NT2/D1 (cell line): ENCODE results near the gene PDE9A.
"Not testable (repeated sequence)": the region's sequence is repeated elsewhere in the genome, so short reads cannot be mapped to it uniquely, and the experiment has no call there.

Source experiments
- DNase-seq: peaks from one replicate; pipeline ENCODE4 v3.0.0-alpha.2; 2011; ENCODE audit warnings: low read depth, low spot score
- H3K27me3 ChIP-seq: 2 replicates; pipeline ENCODE4 v1.6.0; 2011; ENCODE audit warnings: mild to moderate bottlenecking; ENCODE audit not compliant: insufficient read length, insufficient read depth
- H3K36me3 ChIP-seq: 2 replicates; pipeline ENCODE4 v1.6.1; 2011; ENCODE audit warnings: mild to moderate bottlenecking, low read length, mixed read lengths; ENCODE audit not compliant: insufficient read depth, insufficient read length
- H3K4me1 ChIP-seq: 2 replicates; pipeline ENCODE4 v1.5.1; 2011; ENCODE audit not compliant: insufficient read depth, insufficient read length
- H3K4me3 ChIP-seq: 2 replicates; pipeline ENCODE4 v1.5.1; 2011; ENCODE audit warnings: low read depth; ENCODE audit not compliant: insufficient read length
- H3K9ac ChIP-seq: 2 replicates; pipeline ENCODE4 v1.6.0; 2011; ENCODE audit warnings: low read depth; ENCODE audit not compliant: insufficient read length
- H3K9me3 ChIP-seq: 2 replicates; pipeline ENCODE4 v1.5.1; 2011; ENCODE audit warnings: mild to moderate bottlenecking, low read length; ENCODE audit not compliant: insufficient read depth
- SUZ12 ChIP-seq: IDR thresholded peaks from 2 replicates; pipeline ENCODE4 v1.6.1; 2011; ENCODE audit not compliant: insufficient read length, insufficient read depth; ENCODE audit errors: extremely low read depth
- YY1 ChIP-seq: IDR thresholded peaks from 2 replicates; pipeline ENCODE4 v1.6.1; 2011; ENCODE audit not compliant: insufficient read length, insufficient read depth
- ZNF274 ChIP-seq: IDR thresholded peaks from 2 replicates; pipeline ENCODE4 v1.6.1; 2011; ENCODE audit warnings: mild to moderate bottlenecking, low read depth, low read length

Gene PDE9A

DNA sequence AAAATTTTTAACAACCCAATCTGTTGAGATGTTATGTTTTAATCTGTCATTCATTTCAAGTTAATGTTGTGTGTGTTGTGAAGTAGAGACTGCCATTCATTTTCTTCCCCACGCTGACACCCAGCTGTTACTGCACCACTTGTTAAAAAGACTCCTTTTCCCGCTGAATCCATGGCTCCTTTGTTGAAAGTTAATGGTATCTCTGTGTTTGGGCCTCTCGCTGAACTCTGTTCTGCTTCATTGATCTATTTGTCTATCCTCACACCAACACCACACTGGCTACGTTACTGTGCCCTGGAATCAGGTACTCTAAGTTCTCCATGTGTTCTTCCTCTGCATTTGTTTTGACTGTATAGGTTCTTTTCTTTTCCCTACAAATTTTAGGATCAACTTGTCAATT, 58.2 kb downstream of the PDE9A start:
- Histone ChIP-seq H3K9me3 (no peaks in the 10 kb centered on the region), H3K36me3 (no peaks in the 10 kb centered on the region), H3K4me1 (peaks cover 5% of the 10 kb centered on the region), H3K27me3 (no peaks in the 10 kb centered on the region), H3K4me3 (no peak overlapping the region), H3K9ac (no peak overlapping the region)
- no peak for DNase-seq
- TF ChIP-seq ZNF274 (no peak), YY1 (no peak), SUZ12 (no peak)

GRCh38 chr21:42715427-42715826, 62.0 kb downstream of the PDE9A start:
- H3K36me3 ChIP-seq, H3K4me1 ChIP-seq, H3K9me3 ChIP-seq, H3K27me3 ChIP-seq, DNase-seq, H3K4me3 ChIP-seq, H3K9ac ChIP-seq: not testable (repeated sequence)

GRCh38 chr21:42716074-42716473, 62.7 kb downstream of the PDE9A start:
- TF ChIP-seq SUZ12 (no peak), YY1 (no peak), ZNF274 (no peak)
- no peaks in the 10 kb centered on the region for H3K27me3 ChIP-seq
- H3K9me3 ChIP-seq: no peaks in the 10 kb centered on the region
- no peak for DNase-seq
- no peak overlapping the region for H3K9ac ChIP-seq
- no peaks in the 10 kb centered on the region for H3K36me3 ChIP-seq
- H3K4me1 ChIP-seq: peaks cover 3% of the 10 kb centered on the region
- no peak overlapping the region for H3K4me3 ChIP-seq

DNA sequence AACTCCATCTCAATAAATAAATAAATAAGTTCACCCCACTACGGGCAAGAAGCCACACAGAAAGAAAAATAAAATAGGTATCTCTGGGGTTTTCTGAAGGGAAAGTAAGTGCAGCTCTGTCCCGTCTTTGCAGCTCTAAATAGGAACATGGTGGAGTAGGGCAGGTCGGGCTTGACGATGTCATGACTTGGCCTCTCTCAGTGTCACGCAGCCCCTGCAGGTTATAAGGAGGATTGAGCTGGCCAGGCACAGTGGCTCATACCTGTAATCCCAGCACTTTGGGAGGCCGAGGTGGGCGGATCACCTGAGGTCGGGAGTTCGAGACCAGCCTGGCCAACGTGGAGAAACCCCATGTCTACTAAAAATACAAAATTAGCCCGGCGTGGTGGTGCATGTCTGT, 67.1 kb downstream of the PDE9A start:
- H3K4me1 ChIP-seq: peaks cover 22% of the 10 kb centered on the region
- H3K9me3 ChIP-seq, DNase-seq, H3K36me3 ChIP-seq, H3K9ac ChIP-seq, H3K4me3 ChIP-seq, H3K27me3 ChIP-seq: not testable (repeated sequence)

DNA sequence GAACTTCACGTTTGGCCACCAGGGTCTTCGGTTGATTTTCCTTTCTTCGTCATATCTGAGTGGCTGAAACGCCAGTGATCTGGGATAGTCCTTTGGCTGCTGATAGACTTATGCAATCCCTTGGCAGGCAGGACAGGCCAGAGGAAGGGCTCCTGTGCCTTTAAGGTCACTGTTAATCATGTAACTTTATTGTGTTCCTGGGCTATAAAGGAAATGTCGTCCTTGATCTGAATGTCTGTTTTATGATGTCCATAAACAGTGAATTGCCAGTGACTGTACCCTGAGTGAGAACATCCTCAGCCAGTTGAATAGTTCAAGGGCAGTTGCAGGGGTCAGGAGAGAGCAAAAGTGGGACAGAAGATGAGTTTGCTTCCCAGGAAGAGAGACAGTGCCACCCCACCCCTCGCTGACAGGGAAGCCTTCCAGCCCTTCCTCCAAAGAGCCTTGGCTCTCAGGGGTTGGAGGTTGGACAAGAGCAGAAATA, 68.0 kb downstream of the PDE9A start:
- H3K27me3 ChIP-seq: no peaks in the 10 kb centered on the region
- H3K4me3 ChIP-seq: no peak overlapping the region
- H3K9ac ChIP-seq: no peak overlapping the region
- H3K9me3 ChIP-seq: no peaks in the 10 kb centered on the region
- H3K36me3 ChIP-seq: no peaks in the 10 kb centered on the region
- TF ChIP-seq YY1 (no peak), SUZ12 (no peak), ZNF274 (no peak)
- peaks cover 22% of the 10 kb centered on the region for H3K4me1 ChIP-seq
- DNase-seq: no peak

- TF ChIP-seq YY1: no peak
- no peak for TF ChIP-seq SUZ12
- TF ChIP-seq ZNF274: no peak
- DNase-seq: no peak
- H3K9ac ChIP-seq: no peak overlapping the region
- no peaks in the 10 kb centered on the region for H3K27me3 ChIP-seq
- H3K36me3 ChIP-seq: no peaks in the 10 kb centered on the region
- H3K9me3 ChIP-seq: no peaks in the 10 kb centered on the region
- no peak overlapping the region for H3K4me3 ChIP-seq
- peaks cover 22% of the 10 kb centered on the region for H3K4me1 ChIP-seq
These were observed 68.7 kb downstream of the PDE9A start for GRCh38 chr21:42722153-42722552.

GRCh38 chr21:42722808-42723473, 69.5 kb downstream of the PDE9A start:
- no peaks in the 10 kb centered on the region for H3K9me3 ChIP-seq
- no peak overlapping the region for H3K9ac ChIP-seq
- H3K36me3 ChIP-seq: no peaks in the 10 kb centered on the region
- no peak overlapping the region for H3K4me3 ChIP-seq
- peaks cover 22% of the 10 kb centered on the region for H3K4me1 ChIP-seq
- TF ChIP-seq YY1 (no peak), SUZ12 (no peak), ZNF274 (no peak)
- DNase-seq: no peak
- no peaks in the 10 kb centered on the region for H3K27me3 ChIP-seq
